Measurements from ENCODE around the gene CAPN3. TPM values are rescaled to one million over a fixed set of nuclear protein-coding genes. Genes with fewer than 3 reads are reported as not detected.

Gene CAPN3
- total RNA-seq, 1 donor from 2014 or later, result 3.7 TPM

DNA sequence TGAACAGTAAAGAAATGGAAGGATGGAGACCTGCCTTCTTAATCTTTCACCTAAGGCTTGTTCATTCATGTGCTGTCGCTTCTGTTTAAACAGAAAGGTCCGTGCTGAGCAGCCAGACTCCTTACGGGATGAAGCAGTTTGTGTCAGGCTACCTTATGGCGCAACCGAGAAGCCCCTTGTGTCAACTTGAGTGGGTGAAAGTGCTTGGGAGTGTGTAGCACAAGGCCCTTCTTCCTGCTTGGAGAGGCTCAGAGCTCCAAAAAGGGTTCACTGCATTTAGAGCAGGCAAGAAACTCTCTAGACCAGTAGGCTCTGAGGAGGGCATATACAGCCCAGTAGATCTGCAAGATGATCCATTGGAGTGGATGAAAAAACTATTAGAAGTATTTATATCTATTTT lies 16.0 kb downstream of the CAPN3 start:
- Histone ChIP-seq H3K36me3 (ENCODE audit: control insufficient read depth, insufficient read depth, low read length) (no peaks in the 10 kb centered on the region), H3K27me3 (ENCODE audit: control insufficient read depth, insufficient read depth, low read length) (no peaks in the 10 kb centered on the region), H3K4me3 (ENCODE audit: low read depth, low read length) (no peak overlapping the region)
- DNase-seq (ENCODE audit: low read depth), result no peak
- TF ChIP-seq, protein P1, sequence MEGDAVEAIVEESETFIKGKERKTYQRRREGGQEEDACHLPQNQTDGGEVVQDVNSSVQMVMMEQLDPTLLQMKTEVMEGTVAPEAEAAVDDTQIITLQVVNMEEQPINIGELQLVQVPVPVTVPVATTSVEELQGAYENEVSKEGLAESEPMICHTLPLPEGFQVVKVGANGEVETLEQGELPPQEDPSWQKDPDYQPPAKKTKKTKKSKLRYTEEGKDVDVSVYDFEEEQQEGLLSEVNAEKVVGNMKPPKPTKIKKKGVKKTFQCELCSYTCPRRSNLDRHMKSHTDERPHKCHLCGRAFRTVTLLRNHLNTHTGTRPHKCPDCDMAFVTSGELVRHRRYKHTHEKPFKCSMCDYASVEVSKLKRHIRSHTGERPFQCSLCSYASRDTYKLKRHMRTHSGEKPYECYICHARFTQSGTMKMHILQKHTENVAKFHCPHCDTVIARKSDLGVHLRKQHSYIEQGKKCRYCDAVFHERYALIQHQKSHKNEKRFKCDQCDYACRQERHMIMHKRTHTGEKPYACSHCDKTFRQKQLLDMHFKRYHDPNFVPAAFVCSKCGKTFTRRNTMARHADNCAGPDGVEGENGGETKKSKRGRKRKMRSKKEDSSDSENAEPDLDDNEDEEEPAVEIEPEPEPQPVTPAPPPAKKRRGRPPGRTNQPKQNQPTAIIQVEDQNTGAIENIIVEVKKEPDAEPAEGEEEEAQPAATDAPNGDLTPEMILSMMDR (IDR thresholded peaks at IDR 0.05; ENCODE audit: insufficient read depth, low read length, poor library complexity, severe bottlenecking), result no peak

DNA sequence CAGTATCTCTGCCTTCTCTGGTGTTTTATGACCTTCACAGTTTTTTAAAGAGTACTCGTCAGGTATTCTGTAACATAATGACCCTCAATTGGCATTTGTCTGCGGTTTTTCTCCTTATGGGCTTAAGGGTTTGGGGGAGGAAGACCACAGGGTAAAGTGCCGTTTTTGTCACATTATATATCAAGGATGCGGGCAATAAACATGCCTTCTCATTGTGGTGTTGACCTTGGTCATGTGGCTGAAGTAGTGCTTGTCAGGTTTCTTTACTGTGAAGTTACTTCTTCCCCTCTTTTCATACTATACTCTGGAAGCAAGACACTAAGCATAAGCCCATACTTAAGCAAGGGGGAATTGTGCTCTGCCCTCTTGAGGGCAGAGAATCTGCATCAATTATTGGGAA lies 16.6 kb downstream of the CAPN3 start:
- no peak overlapping the region for H3K4me3 ChIP-seq (ENCODE audit: low read depth, low read length)

DNA sequence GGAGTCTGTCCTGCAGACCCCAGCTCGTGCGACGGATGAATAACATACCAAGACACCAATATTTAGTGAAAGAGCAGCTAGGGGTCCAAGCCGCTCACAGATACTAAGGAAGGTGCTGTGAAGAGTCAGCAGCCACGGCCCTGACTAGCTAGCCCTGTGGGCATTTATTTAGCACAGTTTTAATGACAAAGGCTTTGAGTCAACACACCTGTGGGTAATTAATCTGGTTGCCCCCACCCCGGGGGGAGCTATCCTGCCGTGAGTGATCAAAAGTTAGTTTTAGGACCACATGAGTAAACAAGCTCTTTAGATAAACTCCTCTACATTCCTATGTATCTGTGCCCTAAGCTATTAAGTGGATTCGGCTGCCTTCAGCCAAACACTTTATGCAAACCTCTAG lies 18.7 kb downstream of the CAPN3 start:
- Histone ChIP-seq H3K27me3 (ENCODE audit: control insufficient read depth, insufficient read depth, low read length) (no peaks in the 10 kb centered on the region), H3K36me3 (ENCODE audit: control insufficient read depth, insufficient read depth, low read length) (no peaks in the 10 kb centered on the region), H3K4me3 (ENCODE audit: low read depth, low read length) (no peak overlapping the region)
- no peak for DNase-seq (ENCODE audit: low read depth)
- TF ChIP-seq, protein P1 (IDR thresholded peaks at IDR 0.05; ENCODE audit: insufficient read depth, low read length, poor library complexity, severe bottlenecking), result no peak

More for the DNA sequence above, 16.6 kb downstream of the CAPN3 start:
- Histone ChIP-seq H3K36me3 (ENCODE audit: control insufficient read depth, insufficient read depth, low read length) (no peaks in the 10 kb centered on the region), H3K27me3 (ENCODE audit: control insufficient read depth, insufficient read depth, low read length) (no peaks in the 10 kb centered on the region)
- TF ChIP-seq, protein P1 (IDR thresholded peaks at IDR 0.05; ENCODE audit: insufficient read depth, low read length, poor library complexity, severe bottlenecking), result no peak
- DNase-seq (ENCODE audit: low read depth), result no peak

DNA sequence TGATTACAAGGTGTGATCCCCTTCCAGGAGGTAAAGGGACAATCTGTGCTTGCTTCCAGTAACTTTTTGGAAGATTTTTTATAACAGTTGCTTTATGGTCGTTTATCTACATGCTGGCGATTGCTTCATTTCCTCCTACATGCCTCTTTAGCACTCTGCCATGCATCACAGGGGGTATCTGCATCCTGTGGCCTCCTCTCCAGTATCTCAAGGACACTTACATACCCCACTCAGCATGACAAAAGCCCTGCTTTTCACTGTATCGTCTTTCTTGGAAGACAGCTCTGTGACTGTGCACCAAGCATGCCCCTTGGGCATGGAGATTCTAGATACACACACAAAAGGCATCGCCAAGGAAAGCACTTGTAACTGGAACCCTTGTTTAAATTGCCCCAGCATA lies 25.3 kb downstream of the CAPN3 start:
- no peak for DNase-seq (ENCODE audit: low read depth)
- no peaks in the 10 kb centered on the region for H3K27me3 ChIP-seq (ENCODE audit: control insufficient read depth, insufficient read depth, low read length)
- TF ChIP-seq, protein P1 (IDR thresholded peaks at IDR 0.05; ENCODE audit: insufficient read depth, low read length, poor library complexity, severe bottlenecking), result no peak
- H3K4me3 ChIP-seq (ENCODE audit: low read depth, low read length), result no peak overlapping the region
- H3K36me3 ChIP-seq (ENCODE audit: control insufficient read depth, insufficient read depth, low read length), result no peaks in the 10 kb centered on the region

DNA sequence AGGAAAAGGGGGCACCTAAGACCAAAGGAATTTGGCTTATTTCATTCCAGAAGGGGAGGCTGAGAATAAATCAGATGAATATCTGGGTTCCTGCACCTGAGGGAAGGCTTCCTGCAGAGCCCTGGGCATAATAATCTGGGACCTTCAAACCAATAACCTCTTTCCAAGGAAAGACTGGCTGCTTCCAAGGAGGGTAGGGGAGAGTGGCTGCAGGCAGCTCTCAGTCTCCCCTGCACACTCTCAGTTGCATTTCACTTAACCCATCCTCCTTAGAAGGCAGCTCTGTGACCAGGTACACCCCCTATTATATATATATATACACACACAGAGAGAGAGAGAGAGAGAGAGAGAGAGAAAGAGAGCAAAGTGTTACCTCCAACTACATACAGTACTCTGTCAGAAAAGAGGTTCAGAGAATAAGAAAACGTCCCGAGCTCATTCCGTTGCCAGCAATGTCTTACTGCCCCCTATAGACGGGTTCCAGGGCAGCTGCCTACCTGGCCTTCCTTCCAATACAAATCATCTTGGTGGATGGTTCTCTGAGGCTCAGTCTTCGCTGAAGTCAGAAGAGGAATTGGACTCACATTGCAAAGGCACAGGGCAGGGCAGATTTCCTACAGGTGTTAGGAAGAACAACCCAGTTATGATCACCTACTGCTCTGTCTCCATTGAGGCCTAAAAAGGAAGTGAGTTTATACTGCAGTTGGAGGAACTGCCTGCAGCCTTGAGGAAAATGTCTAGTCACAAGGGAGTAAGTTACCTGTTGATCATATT lies 26.1 kb downstream of the CAPN3 start:
- Histone ChIP-seq H3K27me3 (ENCODE audit: control insufficient read depth, insufficient read depth, low read length) (no peaks in the 10 kb centered on the region), H3K36me3 (ENCODE audit: control insufficient read depth, insufficient read depth, low read length) (no peaks in the 10 kb centered on the region), H3K4me3 (ENCODE audit: low read depth, low read length) (no peak overlapping the region)
- TF ChIP-seq, protein P1 (IDR thresholded peaks at IDR 0.05; ENCODE audit: insufficient read depth, low read length, poor library complexity, severe bottlenecking), result peak; percentile 77
- no peak for DNase-seq (ENCODE audit: low read depth)

Measured in kidney epithelial cell (primary cell).